ENCODE measurements around the gene ZPBP. TPM values are rescaled to one million over a fixed set of nuclear protein-coding genes. Genes with fewer than 3 reads are reported as not detected.
"Not testable (repeated sequence)": the region's sequence is repeated elsewhere in the genome, so short reads cannot be mapped to it uniquely, and the experiment has no call there.

ZPBP gene
- total RNA-seq, 1 donor = not detected

GRCh38 chr7:50062951-50063350, 30.1 kb downstream of the ZPBP start:
- no peak for DNase-seq (ENCODE audit: low read depth)
- H3K4me3 ChIP-seq (ENCODE audit: low read depth, low read length) = no peak overlapping the region
- no peak for TF ChIP-seq CTCF (IDR thresholded peaks at IDR 0.05; ENCODE audit: insufficient read depth, low read length)

GRCh38 chr7:50056131-50056530, 36.9 kb downstream of the ZPBP start:
- DNase-seq (ENCODE audit: low read depth) = no peak
- TF ChIP-seq CTCF (IDR thresholded peaks at IDR 0.05; ENCODE audit: insufficient read depth, low read length) = no peak
- no peak overlapping the region for H3K4me3 ChIP-seq (ENCODE audit: low read depth, low read length)

GRCh38 chr7:50047716-50048115, 45.3 kb downstream of the ZPBP start:
- no peak for DNase-seq (ENCODE audit: low read depth)
- no peak overlapping the region for H3K4me3 ChIP-seq (ENCODE audit: low read depth, low read length)
- no peak for TF ChIP-seq CTCF (IDR thresholded peaks at IDR 0.05; ENCODE audit: insufficient read depth, low read length)

- not testable (repeated sequence) for H3K4me3 ChIP-seq (ENCODE audit: low read depth, low read length); DNase-seq (ENCODE audit: low read depth)
These were observed 51.9 kb downstream of the ZPBP start for GRCh38 chr7:50041165-50041564.

GRCh38 chr7:50037086-50037485, 56.0 kb downstream of the ZPBP start:
- DNase-seq (ENCODE audit: low read depth) = no peak
- TF ChIP-seq CTCF (IDR thresholded peaks at IDR 0.05; ENCODE audit: insufficient read depth, low read length) = no peak

GRCh38 chr7:50022991-50023390, 70.1 kb downstream of the ZPBP start:
- TF ChIP-seq CTCF (IDR thresholded peaks at IDR 0.05; ENCODE audit: insufficient read depth, low read length) = no peak
- no peak for DNase-seq (ENCODE audit: low read depth)
- H3K4me3 ChIP-seq (ENCODE audit: low read depth, low read length) = no peak overlapping the region

More at GRCh38 chr7:50037086-50037485, 56.0 kb downstream of the ZPBP start:
- no peak overlapping the region for H3K4me3 ChIP-seq (ENCODE audit: low read depth, low read length)

GRCh38 chr7:50022451-50022850, 70.6 kb downstream of the ZPBP start:
- no peak for TF ChIP-seq CTCF (IDR thresholded peaks at IDR 0.05; ENCODE audit: insufficient read depth, low read length)
- no peak for DNase-seq (ENCODE audit: low read depth)
- no peak overlapping the region for H3K4me3 ChIP-seq (ENCODE audit: low read depth, low read length)
